Epithelial cell of proximal tubule (primary cell): ENCODE measurements around the gene FSTL3. TPM values are rescaled to one million over a fixed set of nuclear protein-coding genes. Genes with fewer than 3 reads are reported as not detected.

Source experiments
- DNase-seq: peaks from one replicate; pipeline ENCODE4 v3.0.0-alpha.2; 2011; ENCODE audit warnings: low read depth
- H3K4me3 ChIP-seq: 2 replicates; pipeline ENCODE4 v1.5.1; 2011; ENCODE audit warnings: low read depth, mild to moderate bottlenecking, low read length
- total RNA-seq: library from RNA; depleted of rRNA; stranded (reverse); fragments of >200 nt; gene quantifications from 2 replicates; pipeline ENCODE4 v1.2.3, GENCODE V29; 2015
- TF ChIP-seq, protein P1 (sequence below): conservative IDR thresholded peaks from 2 replicates; pipeline ENCODE4 v1.5.1; 2012; ENCODE audit warnings: low read depth, mild to moderate bottlenecking, low read length

The FSTL3 gene
- total RNA-seq, 1 donor from 2014 or later = 483 TPM

DNA sequence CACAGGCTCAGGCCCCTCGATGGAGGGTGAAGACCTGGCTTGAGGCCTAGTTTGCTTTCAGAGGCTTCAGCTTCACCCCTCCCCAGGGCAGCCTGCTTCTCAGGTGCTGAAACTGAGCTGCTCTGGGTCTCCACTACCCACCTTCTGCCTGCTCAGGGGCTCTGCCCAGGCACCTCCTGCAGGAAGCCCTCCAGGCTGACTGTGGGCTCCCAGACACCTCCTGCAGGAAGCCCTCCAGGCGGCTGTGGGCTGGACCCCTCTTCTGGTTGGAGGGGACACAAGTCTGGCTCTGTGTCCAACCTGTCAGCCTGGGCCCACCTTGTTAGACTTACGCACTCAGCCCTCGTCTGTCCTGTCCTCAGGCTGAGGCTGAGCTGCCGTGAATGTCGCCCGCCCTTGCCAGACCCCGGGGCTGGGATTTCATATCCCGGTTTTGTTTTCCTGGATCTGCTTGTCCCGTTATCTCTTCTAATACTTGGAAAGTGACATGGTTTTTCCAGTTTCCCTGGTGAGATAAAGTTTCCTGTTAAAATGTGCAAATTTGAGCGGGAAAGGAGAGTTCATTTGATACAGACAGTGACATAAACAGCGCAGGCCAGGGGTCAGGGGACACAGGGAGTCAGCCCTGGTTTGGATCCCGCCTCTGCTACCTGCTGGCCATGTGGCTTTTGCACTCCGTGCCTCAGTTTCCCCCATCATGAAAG, 53.9 kb downstream of the FSTL3 start:
- TF ChIP-seq, protein P1, sequence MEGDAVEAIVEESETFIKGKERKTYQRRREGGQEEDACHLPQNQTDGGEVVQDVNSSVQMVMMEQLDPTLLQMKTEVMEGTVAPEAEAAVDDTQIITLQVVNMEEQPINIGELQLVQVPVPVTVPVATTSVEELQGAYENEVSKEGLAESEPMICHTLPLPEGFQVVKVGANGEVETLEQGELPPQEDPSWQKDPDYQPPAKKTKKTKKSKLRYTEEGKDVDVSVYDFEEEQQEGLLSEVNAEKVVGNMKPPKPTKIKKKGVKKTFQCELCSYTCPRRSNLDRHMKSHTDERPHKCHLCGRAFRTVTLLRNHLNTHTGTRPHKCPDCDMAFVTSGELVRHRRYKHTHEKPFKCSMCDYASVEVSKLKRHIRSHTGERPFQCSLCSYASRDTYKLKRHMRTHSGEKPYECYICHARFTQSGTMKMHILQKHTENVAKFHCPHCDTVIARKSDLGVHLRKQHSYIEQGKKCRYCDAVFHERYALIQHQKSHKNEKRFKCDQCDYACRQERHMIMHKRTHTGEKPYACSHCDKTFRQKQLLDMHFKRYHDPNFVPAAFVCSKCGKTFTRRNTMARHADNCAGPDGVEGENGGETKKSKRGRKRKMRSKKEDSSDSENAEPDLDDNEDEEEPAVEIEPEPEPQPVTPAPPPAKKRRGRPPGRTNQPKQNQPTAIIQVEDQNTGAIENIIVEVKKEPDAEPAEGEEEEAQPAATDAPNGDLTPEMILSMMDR = no peak
- H3K4me3 ChIP-seq = no peak overlapping the region
- no peak for DNase-seq

DNA sequence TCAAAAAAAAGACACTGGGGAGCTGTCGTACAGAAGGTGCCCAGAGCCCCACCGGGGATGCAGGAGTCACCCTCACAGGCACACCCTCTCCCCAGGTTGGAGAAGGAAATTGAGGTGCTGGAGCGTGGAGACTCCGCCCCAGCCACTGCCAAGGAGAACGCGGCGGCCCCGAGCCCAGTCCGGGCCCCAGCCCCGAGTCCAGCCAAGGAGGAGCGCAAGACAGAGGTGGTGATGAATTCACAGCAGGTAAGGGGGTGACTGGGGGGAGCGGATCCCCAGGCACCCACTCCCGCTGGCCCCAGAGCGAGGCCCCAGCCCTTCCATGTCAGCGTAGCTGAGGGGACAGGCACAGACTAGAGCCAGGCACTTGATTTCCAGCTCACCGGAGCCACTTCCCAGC, 54.8 kb downstream of the FSTL3 start:
- TF ChIP-seq, protein P1 = no peak
- no peak overlapping the region for H3K4me3 ChIP-seq

DNA sequence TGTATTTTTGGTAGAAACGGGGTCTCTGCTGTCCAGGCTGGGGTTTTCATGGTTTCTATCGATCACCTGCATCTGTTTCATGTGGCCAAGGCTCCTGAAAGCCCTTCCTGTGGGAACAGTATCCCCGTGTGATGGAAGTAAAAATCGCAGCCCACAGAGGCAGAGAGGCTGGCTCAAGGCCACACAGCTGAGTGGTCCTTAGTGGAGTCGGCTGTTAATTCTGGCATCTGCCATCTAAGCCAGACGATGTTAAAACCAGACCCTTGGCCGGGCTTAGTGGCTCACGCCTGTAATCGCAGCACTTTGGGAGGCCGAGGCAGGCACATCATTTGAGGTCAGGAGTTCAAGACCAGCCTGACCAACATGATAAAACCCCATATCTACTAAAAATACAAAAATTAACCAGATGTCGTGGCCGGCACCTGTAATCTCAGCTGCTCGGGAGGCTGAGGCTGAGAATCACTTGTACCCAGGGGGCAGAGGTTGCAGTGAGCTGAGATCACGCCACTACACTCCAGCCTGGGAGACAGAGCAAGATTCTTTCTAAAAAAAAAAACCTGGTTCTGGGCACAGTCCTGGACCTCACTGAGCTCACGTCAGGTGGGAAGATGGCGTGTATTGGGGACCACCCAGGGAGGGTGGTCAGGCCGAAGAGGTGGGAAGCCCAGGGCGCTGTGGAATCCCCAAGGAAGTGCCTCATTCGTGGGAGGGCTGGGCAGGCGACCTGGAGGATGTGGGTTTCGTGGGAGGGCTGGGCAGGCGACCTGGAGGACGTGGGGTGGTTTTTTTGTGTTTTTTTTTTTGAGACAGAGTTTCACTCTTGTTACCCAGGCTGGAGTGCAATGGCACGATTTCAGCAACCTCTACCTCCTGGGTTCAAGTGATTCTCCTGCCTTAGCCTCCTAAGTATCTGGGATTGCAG, 56.2 kb downstream of the FSTL3 start:
- no peak overlapping the region for H3K4me3 ChIP-seq
- DNase-seq = no peak
- TF ChIP-seq, protein P1 = no peak

More for the DNA sequence above, 54.8 kb downstream of the FSTL3 start:
- no peak for DNase-seq

Other genes with a start within 250 kb of the FSTL3 start
- gene SHC2, start 215.4 kb upstream of the FSTL3 start, total RNA-seq = 0.07 and 2.1 TPM in 2 replicates
- 0.17 TPM in 1 of 2 replicates, not detected in the other for gene MADCAM1, start 179.9 kb upstream of the FSTL3 start, total RNA-seq
- 56.4 and 78.1 TPM in 2 replicates for gene TPGS1, start 168.9 kb upstream of the FSTL3 start, total RNA-seq
- 142 and 265 TPM in 2 replicates for gene CDC34, start 144.6 kb upstream of the FSTL3 start, total RNA-seq
- gene GZMM, start 132.3 kb upstream of the FSTL3 start, total RNA-seq = not detected in 2 replicates
- gene BSG, start 103.8 kb upstream of the FSTL3 start, total RNA-seq = 705 and 835 TPM in 2 replicates
- gene HCN2, start 86.5 kb upstream of the FSTL3 start, total RNA-seq = 0.22 TPM in 1 of 2 replicates, not detected in the other
- 37.9 and 60.0 TPM in 2 replicates for gene POLRMT, start 42.9 kb upstream of the FSTL3 start, total RNA-seq
- 0.29 TPM in 1 of 2 replicates, not detected in the other for gene FGF22, start 36.5 kb upstream of the FSTL3 start, total RNA-seq
- gene RNF126, start 13.2 kb upstream of the FSTL3 start, total RNA-seq = 102 and 161 TPM in 2 replicates
- not detected in 2 replicates for gene PRSS57, start 19.1 kb downstream of the FSTL3 start, total RNA-seq
- gene PALM, start 32.5 kb downstream of the FSTL3 start, total RNA-seq = 3.2 and 17.1 TPM in 2 replicates
- gene MISP, start 74.7 kb downstream of the FSTL3 start, total RNA-seq = 25.2 and 41.5 TPM in 2 replicates
- gene PTBP1, start 121.1 kb downstream of the FSTL3 start, total RNA-seq = 186 and 453 TPM in 2 replicates
- 0.07 and 0.75 TPM in 2 replicates for gene PLPPR3, start 145.6 kb downstream of the FSTL3 start, total RNA-seq
- not detected in 2 replicates for gene AZU1, start 151.4 kb downstream of the FSTL3 start, total RNA-seq
- gene PRTN3, start 164.6 kb downstream of the FSTL3 start, total RNA-seq = not detected in 2 replicates
- not detected in 2 replicates for gene ELANE, start 175.9 kb downstream of the FSTL3 start, total RNA-seq
- 3.2 and 5.2 TPM in 2 replicates for gene CFD, start 183.3 kb downstream of the FSTL3 start, total RNA-seq
- 53.5 and 57.4 TPM in 2 replicates for gene MED16, start 216.8 kb downstream of the FSTL3 start, total RNA-seq
- not detected in 2 replicates for gene RNU6-9, start 217.1 kb downstream of the FSTL3 start, total RNA-seq
- 49.8 and 60.0 TPM in 2 replicates for gene R3HDM4, start 236.8 kb downstream of the FSTL3 start, total RNA-seq
- 0.72 and 0.92 TPM in 2 replicates for gene KISS1R, start 240.9 kb downstream of the FSTL3 start, total RNA-seq
- 26.6 and 37.0 TPM in 2 replicates for gene ARID3A, start 249.6 kb downstream of the FSTL3 start, total RNA-seq